Measurements from ENCODE around the gene SPATA16.
"Not testable (repeated sequence)": the region's sequence is repeated elsewhere in the genome, so short reads cannot be mapped to it uniquely, and the experiment has no call there.

Gene SPATA16

DNA sequence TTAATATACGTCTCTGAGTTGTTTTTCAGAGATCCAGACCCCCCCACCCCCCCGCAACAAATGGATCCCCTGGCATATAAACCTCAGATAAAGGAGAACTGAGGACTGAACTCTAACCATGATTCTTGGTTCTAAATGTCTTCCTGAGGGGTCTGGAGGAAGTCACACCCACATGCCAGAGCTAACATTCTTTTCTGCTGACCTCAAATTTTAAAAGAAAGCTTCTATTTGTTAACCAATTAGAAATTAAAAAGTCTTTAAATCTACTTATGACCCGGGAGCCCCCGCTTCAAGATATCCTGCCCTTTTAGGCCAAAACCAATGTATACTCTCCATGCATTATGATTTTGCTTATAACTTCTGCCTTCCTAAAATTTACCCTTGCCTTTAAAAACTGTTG lies 202.2 kb downstream of the SPATA16 start:
- DNase-seq = no peak

DNA sequence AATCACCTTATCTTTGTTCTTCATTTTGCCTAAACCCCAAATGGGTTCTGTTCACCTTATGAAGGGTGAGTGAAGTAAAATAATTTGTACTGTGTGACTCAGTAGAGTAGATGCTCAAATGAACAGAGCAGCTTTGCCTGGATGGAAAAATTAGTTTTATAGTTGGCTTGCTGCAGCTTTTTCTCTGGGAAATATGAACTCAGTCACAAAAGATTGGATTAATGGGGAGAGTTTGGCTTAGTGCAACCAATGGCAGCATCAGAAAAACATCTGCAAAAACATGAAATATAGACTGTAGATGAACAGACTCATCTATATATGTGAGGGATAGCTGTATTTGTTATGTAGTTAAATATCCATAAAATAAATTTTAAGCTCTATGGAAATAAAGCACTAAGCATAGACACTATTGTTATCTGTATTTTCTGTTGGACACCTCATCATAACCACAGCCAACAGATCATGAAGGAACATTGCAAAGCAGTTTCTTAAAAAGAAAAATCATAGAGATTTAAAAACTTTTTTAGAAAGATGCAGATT lies 209.2 kb downstream of the SPATA16 start:
- DNase-seq = no peak

DNA sequence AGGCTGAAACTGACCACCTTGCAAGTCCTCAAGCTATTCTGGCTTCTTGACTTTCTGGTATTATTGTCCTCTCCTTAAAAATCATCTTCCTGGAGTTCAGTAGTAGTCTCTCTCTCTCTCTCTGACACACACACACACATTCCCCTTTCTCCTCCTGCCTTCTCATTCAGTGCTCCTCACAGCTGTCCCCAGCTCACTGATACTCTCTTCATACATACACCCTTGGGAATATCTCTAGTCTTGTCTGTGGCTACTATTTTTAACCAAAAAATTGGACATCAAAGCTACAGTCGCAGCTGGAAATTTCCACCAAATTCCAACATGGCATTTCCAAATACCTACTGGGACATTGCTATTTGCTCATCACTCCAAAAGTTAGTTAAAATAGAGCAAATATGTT lies 211.6 kb downstream of the SPATA16 start:
- no peak for DNase-seq

DNA sequence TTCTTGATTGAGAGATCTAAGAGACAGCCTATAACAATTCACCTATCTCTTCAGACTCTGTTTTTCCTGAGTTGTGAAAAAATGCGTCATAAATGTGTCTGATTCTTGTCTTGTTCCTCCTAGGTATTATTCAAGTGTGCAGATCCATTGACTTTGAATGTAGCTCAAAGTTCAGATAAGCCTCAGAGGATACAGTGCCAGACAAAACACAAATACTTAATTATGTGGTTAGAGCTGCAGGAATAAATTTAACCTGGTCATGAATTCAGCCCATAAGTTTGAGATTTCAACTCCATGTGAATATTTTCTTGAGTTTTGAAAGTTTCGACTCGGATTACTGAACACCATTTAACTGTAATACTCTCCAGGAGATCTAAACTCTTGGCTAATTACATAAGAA lies 216.5 kb downstream of the SPATA16 start:
- no peak for DNase-seq

DNA sequence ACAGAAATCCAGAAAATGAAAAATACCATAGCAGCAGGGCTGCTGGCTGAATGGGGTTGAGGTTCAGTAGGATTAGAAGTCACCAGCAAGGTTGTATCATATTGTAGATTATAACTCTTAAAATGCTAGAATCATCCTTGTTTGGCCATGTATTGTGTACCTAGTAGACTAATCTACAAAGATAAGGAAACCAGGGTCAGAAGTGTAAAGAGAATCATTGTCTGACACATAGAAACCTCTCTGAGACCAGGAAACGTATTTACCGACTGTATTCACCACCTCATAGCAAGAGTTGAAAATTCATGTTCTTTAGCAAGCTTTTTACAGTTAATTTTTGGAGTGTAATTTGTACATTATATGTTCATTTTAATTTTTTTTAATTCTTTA lies 221.7 kb downstream of the SPATA16 start:
- no peak for DNase-seq

DNA sequence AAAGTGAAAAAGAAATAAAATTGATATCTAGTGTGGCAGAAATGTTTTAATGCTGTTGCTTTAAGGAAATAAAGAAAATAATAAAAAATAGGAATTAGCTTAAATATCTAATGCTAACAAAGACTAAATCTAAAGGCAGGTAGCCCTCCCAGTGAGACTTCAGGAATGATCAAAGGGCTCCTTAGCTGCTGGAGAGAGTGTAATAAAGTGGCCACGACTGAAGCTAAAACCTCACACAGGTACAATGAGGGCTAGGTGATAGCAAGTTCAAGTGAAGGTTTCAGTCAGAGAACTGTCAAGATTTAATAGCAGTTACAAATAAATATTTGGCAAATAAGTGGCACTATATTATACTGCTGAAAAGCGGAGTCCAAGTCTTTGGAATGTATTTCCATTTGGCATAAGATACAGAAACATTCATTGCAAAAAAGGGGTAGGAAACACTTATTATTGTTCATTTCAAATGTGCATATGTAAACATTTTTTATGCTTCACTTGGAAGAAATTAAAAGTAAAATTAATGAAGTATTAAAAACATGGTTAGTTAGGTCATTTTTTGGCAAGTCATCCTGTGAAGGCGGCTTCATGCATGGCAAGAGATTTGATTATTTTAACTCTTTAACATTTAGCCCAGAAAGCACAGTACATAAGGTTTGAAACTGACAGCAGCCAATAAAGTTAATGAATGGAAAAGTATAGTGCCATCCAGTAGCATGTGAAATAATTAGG lies 222.3 kb downstream of the SPATA16 start:
- no peak for DNase-seq

DNA sequence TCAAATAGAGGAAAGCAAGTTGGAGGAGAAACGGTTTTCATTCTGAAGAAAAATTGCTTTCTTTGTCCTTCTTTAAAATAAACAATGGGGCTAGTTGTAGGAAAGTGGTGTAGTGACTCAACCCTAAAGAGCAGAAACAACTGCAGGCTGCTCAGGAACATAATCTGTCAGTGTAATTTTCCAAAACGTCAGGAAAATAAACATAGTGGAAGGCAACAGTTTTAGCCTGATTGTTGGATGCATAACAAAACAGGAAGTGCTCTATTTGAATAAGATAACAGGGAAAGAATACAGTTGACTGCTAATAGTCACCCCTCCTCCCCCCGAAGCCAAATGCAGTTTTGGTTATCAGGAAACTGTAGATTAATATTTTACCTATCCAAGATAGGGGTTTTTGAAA lies 222.9 kb downstream of the SPATA16 start:
- no peak for DNase-seq

DNA sequence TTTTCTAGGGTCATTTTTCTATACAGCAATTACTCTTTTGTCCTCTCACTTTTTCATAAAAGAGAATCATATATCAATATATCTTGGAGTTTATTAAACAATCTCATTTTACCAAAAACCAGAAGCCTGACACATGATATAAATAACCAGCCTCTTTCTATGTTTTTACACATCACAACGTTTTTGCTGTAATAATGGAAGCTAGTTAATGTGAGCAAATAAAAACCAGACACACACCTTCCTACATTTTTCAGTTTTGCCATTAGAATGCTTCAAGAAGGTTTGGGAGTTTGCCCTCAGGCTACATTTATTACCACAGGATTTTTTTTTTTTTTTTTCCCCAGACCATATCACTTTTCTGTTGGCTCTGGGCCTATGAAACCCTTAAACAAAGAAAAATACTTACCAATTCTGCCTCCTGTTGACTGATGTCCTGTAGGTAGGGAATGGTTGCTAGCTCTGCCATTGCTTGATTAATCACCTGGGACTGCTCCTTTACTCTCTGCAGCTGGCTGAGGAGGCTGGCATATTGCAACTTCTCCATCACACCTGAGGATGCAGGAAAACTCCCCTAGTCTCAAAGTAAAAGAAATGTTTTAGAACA lies 225.0 kb downstream of the SPATA16 start:
- no peak for DNase-seq

DNA sequence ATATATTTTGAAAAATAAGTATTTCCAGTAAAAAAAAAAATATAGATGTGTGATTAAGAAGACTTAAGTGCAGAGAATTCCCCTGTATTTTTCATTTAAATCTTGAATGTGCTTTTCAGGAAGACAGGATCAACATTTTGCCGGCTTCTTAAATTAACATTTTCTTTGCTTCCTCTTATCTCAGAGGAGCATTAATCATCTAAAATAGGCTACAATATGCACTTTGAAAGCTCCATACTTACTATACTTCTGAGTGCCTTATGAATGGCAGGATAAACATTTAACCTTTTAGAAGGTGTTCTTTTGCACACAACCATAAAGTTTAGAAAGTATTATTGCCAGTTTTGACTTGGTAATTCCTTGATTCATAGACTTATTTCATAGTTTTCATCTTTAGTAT lies 226.2 kb downstream of the SPATA16 start:
- no peak for DNase-seq

DNA sequence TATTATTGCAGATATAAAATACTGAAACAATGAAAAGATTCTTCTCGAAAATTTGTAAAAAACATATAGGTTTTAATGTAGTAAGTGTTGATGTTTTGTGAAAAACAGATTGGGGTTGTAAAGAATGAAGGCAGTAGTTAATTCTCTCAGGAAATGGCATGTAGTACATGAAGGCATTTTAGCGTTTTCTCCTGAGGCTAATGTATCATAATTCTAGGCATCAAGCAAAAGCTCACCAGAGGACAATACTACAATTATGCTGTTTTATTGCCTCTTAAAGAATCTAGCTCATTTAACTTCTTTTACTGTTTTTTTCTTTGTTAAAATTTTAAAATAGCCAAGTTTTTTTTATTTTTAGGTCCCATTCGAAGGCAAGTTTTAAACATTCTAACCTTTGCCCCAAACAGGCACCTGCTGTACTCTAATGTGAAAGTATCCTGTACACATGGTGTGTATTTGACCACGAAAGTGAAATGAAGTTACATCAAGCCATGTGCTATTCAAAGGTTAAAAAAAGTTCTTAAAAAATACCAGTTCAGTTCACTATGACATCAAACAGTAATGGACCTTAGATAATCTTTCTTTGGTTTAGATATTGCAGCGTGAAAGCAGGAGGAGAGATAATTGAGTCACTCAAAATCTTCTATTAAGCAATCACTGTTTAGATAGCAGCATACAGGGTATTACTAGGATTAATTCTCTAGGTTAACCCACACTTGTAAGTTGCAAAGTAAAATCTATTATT lies 227.0 kb downstream of the SPATA16 start:
- DNase-seq = no peak

DNA sequence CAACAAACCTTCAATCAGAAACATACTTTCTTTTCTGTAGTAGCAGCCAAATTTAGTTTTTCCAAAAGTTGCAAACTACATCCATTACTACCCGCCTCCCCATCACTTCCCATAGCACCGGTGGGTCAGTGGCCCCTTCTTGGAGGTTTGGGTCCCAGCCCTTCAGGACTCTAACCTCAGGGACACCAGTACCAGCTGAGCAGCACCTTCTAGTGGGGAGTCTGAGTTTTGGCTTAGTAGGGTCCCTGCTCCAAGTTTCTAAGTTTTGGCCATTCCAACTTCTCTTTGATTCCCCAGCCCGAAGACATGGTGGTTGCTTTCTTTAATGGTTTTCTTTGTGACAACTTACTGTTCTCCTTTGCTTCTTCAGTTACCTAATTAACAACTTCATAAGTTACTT lies 229.9 kb downstream of the SPATA16 start:
- no peak for DNase-seq

DNA sequence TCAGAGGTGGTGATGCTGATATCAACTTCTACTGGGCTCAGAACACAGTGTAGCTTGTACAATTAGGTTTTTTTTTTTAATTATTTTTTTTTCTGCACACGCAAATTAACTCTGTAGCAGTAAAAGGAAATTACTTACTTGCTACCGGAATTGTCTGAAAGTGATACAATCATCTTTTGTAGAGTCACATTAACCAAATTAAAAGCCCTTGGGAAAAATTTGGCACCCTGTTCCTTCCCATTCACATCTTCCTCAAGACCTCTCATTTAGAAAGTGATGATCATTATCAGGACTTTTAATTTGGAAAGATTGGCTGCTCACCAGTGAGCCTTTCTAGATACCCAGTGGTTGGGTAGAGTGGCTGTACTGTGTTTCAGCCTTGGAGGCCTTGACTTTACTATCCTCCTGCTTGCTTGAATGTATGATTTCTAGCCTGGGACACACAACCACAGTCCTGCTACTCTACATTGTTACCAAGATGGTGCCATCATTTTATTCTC lies 232.2 kb downstream of the SPATA16 start:
- no peak for DNase-seq

DNA sequence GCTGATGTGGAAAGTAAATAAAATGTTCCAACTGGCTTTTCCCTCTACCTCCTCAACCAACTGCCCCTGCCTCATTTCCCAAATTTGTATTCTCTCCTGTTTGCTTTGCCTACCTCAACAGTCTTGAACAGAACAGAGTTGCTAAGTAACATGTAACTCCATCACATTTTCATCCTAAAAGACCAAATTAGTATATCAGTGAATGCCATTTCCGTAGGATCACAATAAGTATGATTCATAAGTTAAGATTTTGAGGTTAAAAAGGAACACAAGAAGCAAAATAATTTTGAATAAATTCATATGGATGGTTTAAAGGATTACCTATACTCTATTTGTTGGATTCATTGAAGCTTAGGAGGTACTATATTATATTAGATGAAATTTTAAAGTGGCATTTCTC lies 235.6 kb downstream of the SPATA16 start:
- no peak for DNase-seq

DNA sequence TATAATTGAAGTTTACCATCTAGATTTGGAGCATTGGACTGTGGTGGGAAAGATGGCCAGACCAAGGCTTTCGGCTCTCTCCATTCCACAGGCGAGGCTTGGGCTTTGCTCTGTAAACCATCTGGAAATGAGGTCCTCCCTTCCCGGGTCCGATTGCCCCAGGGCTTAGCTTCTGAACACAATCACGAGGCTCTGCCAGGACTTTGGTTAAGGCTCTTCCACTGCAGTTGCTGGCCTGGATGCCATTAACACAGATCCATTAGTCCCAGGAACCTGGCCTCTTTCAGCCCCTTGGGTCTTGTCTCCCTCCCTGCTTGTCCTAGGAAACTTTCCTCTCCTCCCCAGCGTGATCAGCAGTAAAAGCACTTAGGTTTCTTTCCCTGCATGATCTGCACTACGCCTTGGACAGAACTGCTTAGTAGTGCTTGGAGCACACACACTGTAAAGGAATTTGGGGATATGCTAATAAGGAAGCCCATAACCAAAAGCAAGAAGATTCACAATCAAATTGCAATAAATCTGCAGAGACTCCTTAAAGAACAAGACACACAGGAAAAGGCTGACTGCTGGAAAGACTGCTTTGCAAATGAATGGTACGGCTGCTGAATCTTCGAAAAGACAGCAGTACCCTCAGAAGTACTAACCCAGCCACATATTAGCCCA lies 236.2 kb downstream of the SPATA16 start:
- DNase-seq = no peak

DNA sequence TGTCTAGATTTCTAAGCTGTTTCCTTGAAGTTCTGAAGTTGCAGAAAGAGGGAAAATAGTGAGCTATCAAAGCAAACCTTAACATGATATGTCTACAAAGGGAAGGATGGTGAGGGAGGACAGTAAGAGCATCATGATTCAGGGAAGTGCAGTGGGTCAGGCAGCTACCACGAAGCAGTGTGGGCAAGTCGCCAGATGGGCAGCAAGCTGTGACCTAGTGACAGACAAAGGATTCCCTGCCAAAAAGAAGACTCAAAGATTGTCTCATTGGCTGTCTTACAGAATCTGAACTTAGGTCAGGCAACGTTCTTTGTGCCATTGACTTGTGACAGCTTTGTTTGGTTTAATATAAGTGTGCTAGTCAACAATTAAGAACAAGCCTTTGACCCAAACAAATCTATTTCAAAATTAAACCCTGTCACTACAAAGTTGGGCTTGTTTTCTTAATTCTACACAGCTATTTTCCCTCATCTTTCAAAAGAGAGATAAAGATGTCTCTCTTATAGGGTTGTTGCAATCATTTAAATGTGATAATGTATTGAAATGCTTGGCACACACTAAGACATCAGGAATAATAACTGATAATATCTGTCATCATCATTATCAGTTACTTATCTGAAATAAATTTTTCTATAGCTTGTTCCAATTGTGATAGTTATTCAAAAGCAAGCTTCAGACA lies 237.3 kb downstream of the SPATA16 start:
- DNase-seq = no peak

DNA sequence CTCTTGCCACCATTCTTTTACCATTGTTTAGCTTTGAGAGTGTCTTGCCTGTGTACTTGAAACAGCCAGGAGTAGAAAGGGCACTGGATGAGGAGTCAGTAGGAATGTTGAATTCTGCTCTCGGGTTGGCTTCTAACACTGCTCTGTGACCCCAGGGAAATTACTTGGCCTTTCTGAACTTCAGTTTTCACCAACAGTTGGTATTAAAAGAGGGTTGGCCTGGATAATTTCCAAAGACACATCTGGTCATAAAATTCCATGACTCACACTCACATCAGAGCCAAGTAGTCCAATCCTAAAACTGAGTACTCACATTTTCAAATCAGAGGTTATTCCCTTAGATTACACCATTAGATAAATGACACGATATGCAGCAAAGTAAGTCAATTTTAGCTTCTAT lies 248.9 kb downstream of the SPATA16 start:
- DNase-seq = no peak

DNA sequence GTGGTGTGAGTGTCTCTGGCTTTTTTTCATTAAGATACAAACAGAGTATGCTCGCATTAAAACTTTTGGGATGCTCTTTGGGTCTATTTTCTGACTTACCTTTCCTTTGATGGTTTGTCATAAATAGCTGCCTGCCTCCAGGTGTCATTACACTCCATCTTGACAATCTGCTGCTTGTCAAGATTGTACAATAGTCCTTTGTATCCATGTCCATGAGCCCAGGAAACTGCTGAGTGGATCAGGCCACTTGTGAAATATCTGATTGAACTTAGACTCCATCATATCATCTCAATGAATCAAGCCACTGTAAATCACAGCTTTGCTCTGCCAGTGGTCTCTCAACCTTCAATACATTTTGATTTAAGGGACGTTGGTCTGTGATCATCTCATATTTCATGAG lies 255.3 kb downstream of the SPATA16 start:
- no peak for DNase-seq

DNA sequence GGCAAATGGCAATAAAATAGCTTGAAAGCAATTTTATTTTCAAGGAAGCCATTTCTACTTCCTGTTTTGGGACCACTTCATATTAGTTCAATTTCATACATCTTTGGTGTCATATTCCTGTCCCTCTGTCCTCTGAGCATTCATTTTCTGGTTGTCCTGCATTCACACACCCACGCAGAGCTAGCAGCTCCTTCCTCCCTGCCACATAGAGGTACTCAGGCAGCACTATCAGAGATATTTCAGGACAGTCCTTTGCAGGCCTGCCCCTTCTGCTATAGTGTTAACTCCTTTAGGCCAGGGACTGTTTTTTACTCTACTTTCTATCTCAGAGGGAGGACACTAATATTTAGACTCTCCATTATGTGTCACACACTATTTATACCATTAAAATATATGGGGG lies 258.5 kb downstream of the SPATA16 start:
- DNase-seq = no peak

DNA sequence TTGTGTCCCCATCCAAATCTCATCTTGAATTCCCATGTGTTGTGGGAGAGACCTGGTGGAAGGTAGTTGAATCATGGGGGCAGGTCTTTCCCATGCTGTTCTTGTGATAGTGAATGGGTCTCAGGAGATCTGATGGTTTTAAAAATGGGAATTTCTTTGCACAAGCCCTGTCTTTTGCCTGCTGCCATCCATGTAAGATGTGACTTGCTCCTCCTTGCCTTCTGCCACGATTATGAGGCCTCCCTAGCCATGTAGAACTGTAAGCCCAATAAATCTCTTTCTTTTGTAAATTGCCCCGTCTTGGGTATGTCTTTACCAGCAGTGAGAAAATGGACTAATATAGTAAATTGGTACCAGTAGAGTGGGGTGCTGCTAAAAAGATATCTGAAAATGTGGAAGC lies 261.7 kb downstream of the SPATA16 start:
- DNase-seq = not testable (repeated sequence)

DNA sequence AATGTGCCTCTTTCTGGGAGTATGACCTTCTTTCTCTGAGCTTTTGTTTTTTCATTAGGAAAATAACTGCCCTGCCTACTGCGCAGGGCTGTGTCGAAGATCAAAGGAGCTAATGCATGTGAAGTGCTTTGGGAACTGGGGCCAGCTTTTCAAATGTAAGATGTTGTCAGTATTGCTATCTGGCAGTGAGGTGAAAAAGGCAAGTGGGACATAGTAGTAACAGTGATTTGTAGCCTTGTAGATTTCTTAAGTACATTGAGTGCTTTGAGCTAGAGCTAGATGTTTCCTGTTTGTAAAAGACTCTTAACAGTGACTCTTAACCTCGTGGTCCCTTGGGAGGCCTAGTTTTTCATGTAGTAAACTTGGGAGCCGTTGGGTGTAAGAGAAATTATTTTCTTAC lies 264.0 kb downstream of the SPATA16 start:
- DNase-seq = no peak

DNA sequence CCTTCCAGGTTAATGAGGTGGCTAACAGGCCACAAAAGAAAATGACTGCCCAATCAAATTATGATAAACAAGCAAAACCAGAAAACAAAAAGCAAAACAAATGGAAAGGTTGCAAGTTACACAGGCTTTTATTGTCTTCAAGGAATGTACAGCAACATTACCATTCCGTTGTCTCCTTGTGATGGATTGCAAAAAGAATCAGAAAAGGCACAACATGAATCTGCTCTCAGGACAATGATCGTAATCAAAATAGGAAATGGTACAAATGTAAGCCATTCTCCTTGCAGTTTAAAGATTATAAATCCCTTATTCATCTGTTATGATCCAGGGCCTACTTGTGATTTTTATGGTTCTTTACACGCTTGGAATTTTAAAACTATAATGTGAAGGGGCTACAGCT lies 264.7 kb downstream of the SPATA16 start:
- no peak for DNase-seq

DNA sequence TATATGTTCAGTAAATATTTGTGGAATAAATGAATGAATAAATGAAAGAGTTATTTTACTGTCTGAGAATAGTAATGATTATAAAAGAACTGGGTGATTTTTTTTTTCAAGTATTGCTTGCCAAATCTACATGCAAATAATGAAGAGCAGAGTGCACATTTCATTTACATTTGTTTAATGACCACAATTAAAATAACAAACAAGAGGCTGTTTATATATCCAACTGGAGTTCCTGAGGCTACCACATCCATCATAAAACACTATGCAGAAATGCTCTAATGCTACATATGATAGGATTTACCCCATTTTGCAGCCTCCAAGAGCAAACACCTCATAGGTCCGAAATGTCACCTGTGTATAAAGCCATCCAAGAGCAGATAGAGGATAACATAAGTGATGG lies 266.0 kb downstream of the SPATA16 start:
- no peak for DNase-seq

Measured in SHP77 (cell line).